Effector memory CD8-positive, alpha-beta T cell (primary cell): ENCODE results near the gene TRHDE.
"Not testable (repeated sequence)": the region's sequence is repeated elsewhere in the genome, so short reads cannot be mapped to it uniquely, and the experiment has no call there.

Experiments used
- ATAC-seq: fragments of 150-1000 bp; cut with Tn5 transposase; replicated peaks from 2 replicates; pipeline ENCODE4 v1.10.0; 2021; ENCODE audit warnings: mild to moderate bottlenecking, moderate library complexity
- DNase-seq, 3 experiments: peaks; one replicate each; pipeline ENCODE4 v3.0.0; 2021
- H3K27ac Mint-ChIP-seq, 2 donors: one replicate each; pipeline ENCODE4 v1.8.0; 2022; ENCODE audit warnings: mild to moderate bottlenecking in 2 of 2, mixed read lengths in 2 of 2, moderate library complexity in 2 of 2
- H3K27me3 Mint-ChIP-seq, 2 donors: one replicate each; pipeline ENCODE4 v1.8.0; 2022; ENCODE audit warnings: mixed read lengths in 2 of 2
- H3K36me3 Mint-ChIP-seq: one replicate; pipeline ENCODE4 v1.8.0; 2022; ENCODE audit warnings: mild to moderate bottlenecking, moderate library complexity, mixed read lengths; ENCODE audit not compliant: insufficient read depth
- H3K4me1 Mint-ChIP-seq, 2 donors: one replicate each; pipeline ENCODE4 v1.8.0; 2022; ENCODE audit warnings: low read depth in 2 of 2, mixed read lengths in 2 of 2
- H3K4me3 Mint-ChIP-seq, 2 donors: one replicate each; pipeline ENCODE4 v1.8.0; 2022; ENCODE audit warnings: mild to moderate bottlenecking in 2 of 2, mixed read lengths in 2 of 2, moderate library complexity in 2 of 2
- H3K9me3 Mint-ChIP-seq, 2 donors: one replicate each; pipeline ENCODE4 v1.8.0; 2022; ENCODE audit warnings: mixed read lengths in 2 of 2

Gene TRHDE

GRCh38 chr12:72677846-72678245 lies 405.7 kb downstream of the TRHDE start:
- no peak overlapping the region for H3K4me3 Mint-ChIP-seq
- ATAC-seq: no peak
- peaks cover 2 to 13% of the 10 kb centered on the region in 2 donors for H3K9me3 Mint-ChIP-seq
- H3K27ac Mint-ChIP-seq: no peak overlapping the region
- no peaks in the 10 kb centered on the region for H3K27me3 Mint-ChIP-seq
- H3K36me3 Mint-ChIP-seq: no peaks in the 10 kb centered on the region
- DNase-seq: no peak
- no peaks in the 10 kb centered on the region for H3K4me1 Mint-ChIP-seq

- no peak overlapping the region for H3K27ac Mint-ChIP-seq
- H3K36me3 Mint-ChIP-seq: no peaks in the 10 kb centered on the region
- H3K4me3 Mint-ChIP-seq: no peak overlapping the region
- DNase-seq (no peak), ATAC-seq (no peak)
- H3K4me1 Mint-ChIP-seq: no peaks in the 10 kb centered on the region
- peaks cover 2 to 15% of the 10 kb centered on the region in 2 donors for H3K9me3 Mint-ChIP-seq
- no peaks in the 10 kb centered on the region for H3K27me3 Mint-ChIP-seq
Measured at GRCh38 chr12:72679147-72679757, 407.1 kb downstream of the TRHDE start.

GRCh38 chr12:72681028-72681427 lies 408.9 kb downstream of the TRHDE start:
- H3K9me3 Mint-ChIP-seq: peaks cover 2 to 15% of the 10 kb centered on the region in 2 donors
- H3K27ac Mint-ChIP-seq: no peak overlapping the region
- H3K4me1 Mint-ChIP-seq: no peaks in the 10 kb centered on the region
- no peaks in the 10 kb centered on the region for H3K36me3 Mint-ChIP-seq
- ATAC-seq (no peak), DNase-seq (no peak)
- H3K27me3 Mint-ChIP-seq: no peaks in the 10 kb centered on the region
- H3K4me3 Mint-ChIP-seq: no peak overlapping the region

GRCh38 chr12:72684491-72684890 lies 412.3 kb downstream of the TRHDE start:
- H3K4me1 Mint-ChIP-seq: no peaks in the 10 kb centered on the region
- H3K9me3 Mint-ChIP-seq: peaks cover 2 to 9% of the 10 kb centered on the region in 2 donors
- no peak overlapping the region for H3K27ac Mint-ChIP-seq
- no peaks in the 10 kb centered on the region for H3K36me3 Mint-ChIP-seq
- no peak overlapping the region for H3K4me3 Mint-ChIP-seq
- ATAC-seq: no peak
- no peak for DNase-seq
- H3K27me3 Mint-ChIP-seq: no peaks in the 10 kb centered on the region

- Mint-ChIP-seq H3K27me3 (no peaks in the 10 kb centered on the region), H3K9me3 (peaks cover 0 to 2% of the 10 kb centered on the region in 2 donors), H3K36me3 (no peaks in the 10 kb centered on the region), H3K4me3 (no peak overlapping the region), H3K27ac (no peak overlapping the region), H3K4me1 (no peaks in the 10 kb centered on the region)
- no peak for DNase-seq
- ATAC-seq: no peak
Measured at GRCh38 chr12:72692338-72692737, 420.2 kb downstream of the TRHDE start.

GRCh38 chr12:72694193-72694592 lies 422.0 kb downstream of the TRHDE start:
- Mint-ChIP-seq H3K9me3 (peaks cover 0 to 2% of the 10 kb centered on the region in 2 donors), H3K4me1 (no peaks in the 10 kb centered on the region), H3K4me3 (no peak overlapping the region), H3K27me3 (no peaks in the 10 kb centered on the region), H3K27ac (no peak overlapping the region), H3K36me3 (no peaks in the 10 kb centered on the region)
- DNase-seq (no peak), ATAC-seq (no peak)

- no peaks in the 10 kb centered on the region for H3K4me1 Mint-ChIP-seq
- no peaks in the 10 kb centered on the region for H3K36me3 Mint-ChIP-seq
- no peak for ATAC-seq
- peaks cover 10 to 19% of the 10 kb centered on the region in 2 donors for H3K9me3 Mint-ChIP-seq
- DNase-seq: no peak
- no peaks in the 10 kb centered on the region for H3K27me3 Mint-ChIP-seq
- H3K27ac Mint-ChIP-seq: no peak overlapping the region
- no peak overlapping the region for H3K4me3 Mint-ChIP-seq
Measured at GRCh38 chr12:72699362-72699761, 427.2 kb downstream of the TRHDE start.

- not testable (repeated sequence) for H3K4me1 Mint-ChIP-seq, H3K27ac Mint-ChIP-seq, H3K27me3 Mint-ChIP-seq, H3K36me3 Mint-ChIP-seq, ATAC-seq, H3K4me3 Mint-ChIP-seq, DNase-seq
- peaks cover 4 to 11% of the 10 kb centered on the region in 2 donors for H3K9me3 Mint-ChIP-seq
Measured at GRCh38 chr12:72712025-72712424, 439.9 kb downstream of the TRHDE start.

GRCh38 chr12:72716221-72716620 lies 444.1 kb downstream of the TRHDE start:
- Mint-ChIP-seq H3K4me3 (no peak overlapping the region), H3K9me3 (peaks cover 4 to 19% of the 10 kb centered on the region in 2 donors), H3K4me1 (no peaks in the 10 kb centered on the region), H3K27ac (no peak overlapping the region), H3K27me3 (no peaks in the 10 kb centered on the region), H3K36me3 (no peaks in the 10 kb centered on the region)
- ATAC-seq (no peak), DNase-seq (no peak)

GRCh38 chr12:72717036-72717435 lies 444.9 kb downstream of the TRHDE start:
- no peak overlapping the region for H3K4me3 Mint-ChIP-seq
- ATAC-seq (no peak), DNase-seq (no peak)
- H3K4me1 Mint-ChIP-seq: no peaks in the 10 kb centered on the region
- H3K27ac Mint-ChIP-seq: no peak overlapping the region
- H3K9me3 Mint-ChIP-seq: peaks cover 4 to 26% of the 10 kb centered on the region in 2 donors
- H3K27me3 Mint-ChIP-seq: no peaks in the 10 kb centered on the region
- H3K36me3 Mint-ChIP-seq: no peaks in the 10 kb centered on the region
